Measurements from ENCODE around the gene KMT5C. TPM values are rescaled to one million over a fixed set of nuclear protein-coding genes. Genes with fewer than 3 reads are reported as not detected.

The KMT5C gene
- total and polyA plus RNA-seq, 8 donors, result 4.3 to 27.4 (median 8.9) TPM

GRCh38 chr19:55389386-55390317 lies 50.0 kb downstream of the KMT5C start:
- DNase-seq (peak in 1 of 6 donors; percentile 17), ATAC-seq (no peak), FAIRE-seq (no peak)
- H3K36me3 ChIP-seq, result peaks cover 0 to 23% (median 11%) of the 10 kb centered on the region in 3 donors
- no peaks in the 10 kb centered on the region for H3K27me3 ChIP-seq
- no peak for TF ChIP-seq CTCF (IDR thresholded peaks at IDR 0.05)
- no peaks in the 10 kb centered on the region for H3K9me3 ChIP-seq
- intact Hi-C loops (cut with DNase I), result loop anchor here in 1 of 3 donors (10.0 kb wide), 1 partner anchor 95 kb away; no protein-coding TSS in a partner anchor
- H3K4me1 ChIP-seq, result peaks cover 10 to 21% (median 17%) of the 10 kb centered on the region in 3 donors
- 84 to 87% methylated on average over 21 of the region's 21 CpGs for WGBS, 2 donors
- H3K4me3 ChIP-seq, result no peak overlapping the region
- no peak overlapping the region for H3K27ac ChIP-seq

GRCh38 chr19:55390461-55390880 lies 50.8 kb downstream of the KMT5C start:
- no peaks in the 10 kb centered on the region for H3K9me3 ChIP-seq
- no peak for FAIRE-seq
- H3K36me3 ChIP-seq, result peaks cover 0 to 23% (median 11%) of the 10 kb centered on the region in 3 donors
- no peaks in the 10 kb centered on the region for H3K27me3 ChIP-seq
- no peak overlapping the region for H3K4me3 ChIP-seq
- TF ChIP-seq CTCF (IDR thresholded peaks at IDR 0.05), result no peak
- no peak overlapping the region for H3K27ac ChIP-seq
- intact Hi-C loops (cut with DNase I), result no loop called here
- WGBS, 2 donors, result 83 to 85% methylated on average over 7 of the region's 7 CpGs
- H3K4me1 ChIP-seq, result peaks cover 10 to 17% (median 17%) of the 10 kb centered on the region in 3 donors
- DNase-seq, result no peak
- no peak for ATAC-seq

- H3K36me3 ChIP-seq, result peaks cover 0 to 23% (median 11%) of the 10 kb centered on the region in 3 donors
- no peaks in the 10 kb centered on the region for H3K9me3 ChIP-seq
- no peak overlapping the region for H3K4me3 ChIP-seq
- intact Hi-C loops (cut with DNase I), result no loop called here
- FAIRE-seq (no peak), DNase-seq (no peak), ATAC-seq (no peak)
- H3K4me1 ChIP-seq, result peaks cover 10 to 17% (median 17%) of the 10 kb centered on the region in 3 donors
- TF ChIP-seq CTCF (IDR thresholded peaks at IDR 0.05), result no peak
- no peaks in the 10 kb centered on the region for H3K27me3 ChIP-seq
- WGBS, 2 donors, result 86 to 90% methylated on average over 12 of the region's 12 CpGs
- no peak overlapping the region for H3K27ac ChIP-seq
These were observed 51.6 kb downstream of the KMT5C start for GRCh38 chr19:55391191-55391670.

- no peak for DNase-seq
- H3K4me3 ChIP-seq, result no peak overlapping the region
- H3K27me3 ChIP-seq, result no peaks in the 10 kb centered on the region
- H3K36me3 ChIP-seq, result peaks cover 0 to 23% (median 11%) of the 10 kb centered on the region in 3 donors
- intact Hi-C loops (cut with DNase I), result no loop called here
- H3K9me3 ChIP-seq, result no peaks in the 10 kb centered on the region
- WGBS, 2 donors, result 82% methylated on average over 18 of the region's 18 CpGs
- H3K27ac ChIP-seq, result no peak overlapping the region
- TF ChIP-seq CTCF (IDR thresholded peaks at IDR 0.05), result no peak
- no peak for FAIRE-seq
- peaks cover 8 to 17% (median 15%) of the 10 kb centered on the region in 3 donors for H3K4me1 ChIP-seq
- no peak for ATAC-seq
These were observed 52.3 kb downstream of the KMT5C start for GRCh38 chr19:55391702-55392615.
